CD4-positive, alpha-beta T cell treated with Interleukin-21 for 1 hour (primary cell): Measurements from ENCODE around the gene MOV10.
"Not testable (repeated sequence)": the region's sequence is repeated elsewhere in the genome, so short reads cannot be mapped to it uniquely, and the experiment has no call there.

Experiments used
- DNase-seq: peaks from one replicate; pipeline ENCODE4 v3.0.0-alpha.2; 2020

MOV10 gene

DNA sequence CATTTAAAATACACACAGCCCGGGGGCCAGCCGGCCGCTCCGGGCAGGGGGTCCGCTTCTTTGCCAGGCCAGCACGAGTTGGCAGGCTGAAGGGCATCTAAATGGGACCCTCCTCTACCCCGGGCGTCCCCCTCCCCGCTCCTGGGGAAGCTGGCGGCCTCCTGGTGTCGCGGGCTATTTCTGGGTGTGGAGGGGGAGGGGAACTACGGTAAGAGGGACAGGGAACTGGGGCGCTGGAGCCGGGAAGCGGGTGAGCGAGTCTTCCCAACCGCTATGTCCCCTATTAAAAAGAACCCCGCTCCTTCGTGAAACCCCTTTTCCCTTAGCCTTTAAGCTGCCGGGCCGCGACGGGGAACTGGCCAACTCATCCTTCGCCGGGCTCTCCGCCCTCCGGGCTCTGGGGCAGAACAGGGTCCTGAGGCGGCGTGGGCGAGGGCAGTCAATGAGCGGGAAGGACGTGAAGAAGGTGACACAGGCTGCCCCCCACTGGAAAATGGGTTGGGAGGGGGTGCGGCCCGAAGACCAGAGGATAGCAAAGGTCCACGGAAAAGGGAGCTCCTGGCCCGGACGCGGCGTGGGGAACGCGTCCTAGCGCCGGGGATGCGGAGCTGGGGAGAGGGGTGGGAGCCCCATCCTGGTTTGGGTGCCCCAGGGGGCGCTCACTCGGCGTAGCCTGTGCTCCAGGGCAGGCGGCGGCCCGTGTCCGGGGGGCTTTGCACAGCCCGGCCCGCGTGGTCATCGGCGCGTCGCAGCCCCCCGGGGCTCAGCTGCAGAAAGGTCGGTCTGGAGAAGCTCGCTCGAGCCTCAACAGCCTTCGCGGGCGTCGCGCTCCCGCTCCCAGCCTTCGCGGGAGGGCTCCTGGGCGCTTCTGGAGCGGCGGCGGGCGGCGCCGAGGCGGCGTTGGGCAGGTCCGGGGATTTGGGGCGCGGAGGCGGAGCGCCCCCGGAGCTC is 40.1 kb downstream of the MOV10 start:
- peak; percentile 10 for DNase-seq

DNA sequence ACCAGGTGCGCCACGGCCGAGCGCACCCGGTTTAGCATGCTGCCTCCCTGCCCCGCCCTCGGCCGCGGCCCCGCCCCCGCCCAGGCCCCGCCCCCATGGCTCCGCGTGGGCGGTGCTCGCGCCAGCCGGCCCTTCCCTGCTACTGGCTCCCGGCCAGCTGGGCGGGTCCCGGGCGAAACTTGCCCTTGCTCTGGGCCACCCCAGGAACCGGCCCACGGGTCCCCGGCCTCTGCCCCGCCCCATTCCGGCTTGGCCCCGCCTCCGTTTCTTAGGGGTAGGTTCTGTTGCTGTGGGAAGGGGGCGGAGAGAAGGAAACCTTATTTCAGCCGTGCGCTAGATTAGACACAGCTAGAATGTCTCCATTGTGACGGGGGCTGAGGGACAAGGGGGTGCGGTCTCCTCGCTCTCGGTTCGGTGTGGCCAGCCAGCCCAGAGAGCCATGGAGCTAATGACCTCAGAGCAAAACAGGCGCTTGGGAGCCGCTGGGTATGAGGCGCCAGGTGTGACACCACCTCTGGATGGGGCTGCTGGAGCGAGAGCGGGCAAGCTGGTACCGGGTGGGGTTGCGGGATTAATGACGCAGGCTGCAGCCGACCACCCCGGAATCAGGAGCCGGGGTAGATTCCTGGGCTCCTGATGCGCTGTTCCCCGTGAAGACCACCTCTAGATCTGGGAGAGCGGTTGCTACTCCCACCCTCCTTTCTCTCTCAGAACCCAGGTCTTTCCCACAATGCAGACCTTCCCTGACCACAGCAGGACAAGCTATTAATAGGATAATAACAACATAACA is 41.0 kb downstream of the MOV10 start, which contains the start of gene PPM1J:
PPM1J (minus strand) TSS at position 69 of the 790 bp plus-strand sequence; CDS start at position 38, 31 bp downstream.
- DNase-seq, result peak; percentile 99

DNA sequence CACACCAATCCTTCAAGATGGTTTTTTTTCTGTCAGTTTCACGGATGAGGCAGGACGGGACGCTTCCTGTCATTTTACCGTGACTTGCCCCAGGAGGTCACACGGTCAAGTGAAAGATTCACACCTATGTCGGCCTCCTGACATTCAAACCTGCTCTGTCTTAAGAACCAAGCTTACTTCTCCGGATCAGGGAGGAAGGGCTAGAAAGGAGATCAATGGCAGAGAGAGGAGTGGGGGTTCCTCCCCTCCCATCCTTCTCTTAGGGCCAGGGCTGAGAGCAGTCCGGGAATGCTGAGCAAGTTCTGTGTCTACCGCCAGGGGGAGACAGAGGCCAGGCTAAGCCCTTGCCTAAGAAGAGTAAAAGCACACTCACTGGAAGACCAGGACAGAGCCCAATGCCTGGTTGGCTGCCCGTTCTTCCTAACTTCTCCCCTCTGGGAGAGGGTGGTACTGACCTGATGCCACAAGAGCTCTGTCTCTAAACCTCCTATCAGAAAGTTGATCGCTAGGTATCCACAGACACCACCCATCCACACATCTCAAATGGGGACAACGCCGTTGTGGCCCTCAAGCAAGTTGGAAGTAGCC is 41.8 kb downstream of the MOV10 start:
- peak; percentile 81 for DNase-seq

DNA sequence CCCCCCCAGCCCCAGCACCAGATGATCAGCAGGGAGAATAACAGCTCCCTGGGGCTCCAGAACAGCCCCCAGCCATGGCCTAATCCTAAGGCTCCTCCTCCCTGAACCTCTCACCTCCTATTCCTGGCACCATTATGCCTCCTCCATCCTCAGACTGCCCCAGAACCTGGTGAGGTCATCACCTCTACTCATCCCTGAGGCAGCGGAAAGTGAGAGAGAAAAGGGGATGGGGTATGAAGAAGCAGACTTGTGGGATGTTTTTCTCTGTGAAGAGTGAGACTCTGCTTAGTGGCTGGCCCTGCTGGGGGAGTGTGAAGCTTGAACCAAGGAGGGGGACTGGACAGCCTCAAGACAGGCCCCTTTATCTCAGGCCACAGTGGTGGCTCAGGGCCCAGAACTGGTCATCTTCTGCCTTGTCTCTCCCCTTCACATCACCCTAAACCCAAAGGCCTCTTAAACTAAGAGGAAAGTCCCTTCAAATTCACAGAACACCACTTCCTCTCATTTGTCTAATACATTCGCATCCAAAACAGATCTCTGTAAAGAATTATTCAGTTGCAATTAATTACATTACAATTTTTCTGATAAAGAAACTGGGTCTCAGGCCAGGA is 42.9 kb downstream of the MOV10 start:
- DNase-seq, result no peak

DNA sequence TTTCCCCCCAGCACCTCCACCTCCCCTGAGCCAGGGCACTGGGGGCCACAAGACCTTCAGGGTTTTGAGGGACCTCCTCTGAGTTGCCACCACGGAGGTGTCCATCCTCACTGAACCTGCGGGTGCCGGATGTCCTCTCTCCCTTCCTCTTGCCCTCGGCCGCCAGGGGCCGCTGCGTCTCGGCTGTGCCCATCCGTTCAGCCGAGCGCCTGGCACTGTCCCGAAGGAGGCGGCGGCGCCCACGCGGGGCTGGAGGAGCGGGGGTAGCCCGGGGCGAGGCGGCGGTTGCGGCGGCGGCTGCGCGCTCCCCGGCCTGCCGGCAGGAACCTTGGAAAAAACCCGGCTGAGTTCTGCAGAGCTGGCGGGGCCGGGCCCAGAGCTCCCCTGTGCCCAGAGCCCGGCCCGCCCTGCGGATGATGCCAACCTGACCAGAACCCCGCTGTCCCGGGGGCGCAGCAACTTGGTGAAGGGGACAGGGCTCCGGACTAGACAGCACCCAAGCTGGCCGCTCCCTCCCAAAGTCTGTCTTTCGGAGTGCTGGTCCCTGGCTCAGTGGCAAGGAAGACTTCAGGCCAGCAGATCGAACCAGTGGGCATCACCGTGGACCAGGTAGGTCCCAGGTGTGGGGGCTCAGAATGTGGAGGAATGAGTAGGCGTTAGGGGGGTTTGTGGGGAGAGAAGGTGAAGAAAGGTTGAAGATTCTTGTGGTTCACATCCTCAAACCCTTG is 44.4 kb downstream of the MOV10 start:
- peak; percentile 74 for DNase-seq

DNA sequence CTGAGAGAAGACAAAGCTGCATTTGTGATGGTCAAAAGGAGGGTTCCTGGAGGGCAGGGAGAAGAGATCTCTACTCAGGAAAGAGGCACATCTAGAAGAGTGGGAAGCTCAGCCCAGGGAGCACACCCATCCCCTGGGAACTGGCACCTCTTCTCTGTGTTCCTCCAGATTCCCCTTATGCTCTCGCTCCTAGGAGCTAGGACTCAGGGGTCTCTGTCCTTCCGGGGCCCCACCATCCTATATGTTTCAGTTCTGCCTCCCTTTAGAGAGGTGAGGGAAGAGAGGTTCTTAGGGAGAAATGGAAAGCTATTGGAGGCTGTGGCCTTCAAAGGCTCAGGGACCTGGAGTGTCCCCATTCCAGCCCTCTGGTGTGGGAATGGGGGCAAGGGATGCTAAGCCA is 45.2 kb downstream of the MOV10 start:
- DNase-seq, result no peak

DNA sequence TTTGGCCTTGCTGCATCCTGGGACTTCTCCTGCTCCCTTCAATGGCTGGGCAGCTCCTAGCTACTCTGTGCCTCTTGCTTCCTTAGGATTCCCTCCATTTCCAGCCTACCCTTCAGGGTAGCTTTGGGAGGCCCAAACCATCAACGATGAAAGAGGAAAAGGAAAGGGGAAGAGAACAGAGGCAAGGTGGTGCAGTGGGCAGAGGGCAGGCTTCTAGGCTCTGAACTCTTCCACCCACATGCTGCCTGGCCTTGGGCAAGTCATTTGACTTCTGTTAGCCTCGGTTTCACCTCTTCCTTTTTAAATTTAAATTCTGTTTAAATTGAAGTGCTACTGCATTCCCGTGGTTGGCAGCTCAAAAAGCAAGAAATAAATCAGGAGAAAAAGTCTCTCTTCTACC is 46.3 kb downstream of the MOV10 start:
- DNase-seq, result no peak

DNA sequence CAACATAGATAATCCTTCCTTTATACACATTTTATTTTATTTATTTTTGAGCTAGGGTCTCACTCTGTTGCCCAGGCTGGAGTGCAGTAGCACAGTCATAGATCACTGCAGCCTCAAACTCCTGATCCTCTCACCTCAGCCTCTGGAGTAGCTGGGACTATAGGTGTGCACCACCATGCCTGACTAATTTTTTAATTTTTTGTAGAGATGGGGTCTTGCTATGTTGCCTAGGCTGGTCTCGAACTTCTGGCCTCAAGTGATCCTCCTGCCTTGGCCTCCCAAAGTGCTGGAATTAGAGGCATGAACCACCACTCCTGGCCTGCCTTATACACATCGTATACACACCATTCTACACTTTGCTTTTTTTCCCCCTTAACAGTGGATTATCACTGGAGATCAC is 46.8 kb downstream of the MOV10 start:
- DNase-seq, result not testable (repeated sequence)

DNA sequence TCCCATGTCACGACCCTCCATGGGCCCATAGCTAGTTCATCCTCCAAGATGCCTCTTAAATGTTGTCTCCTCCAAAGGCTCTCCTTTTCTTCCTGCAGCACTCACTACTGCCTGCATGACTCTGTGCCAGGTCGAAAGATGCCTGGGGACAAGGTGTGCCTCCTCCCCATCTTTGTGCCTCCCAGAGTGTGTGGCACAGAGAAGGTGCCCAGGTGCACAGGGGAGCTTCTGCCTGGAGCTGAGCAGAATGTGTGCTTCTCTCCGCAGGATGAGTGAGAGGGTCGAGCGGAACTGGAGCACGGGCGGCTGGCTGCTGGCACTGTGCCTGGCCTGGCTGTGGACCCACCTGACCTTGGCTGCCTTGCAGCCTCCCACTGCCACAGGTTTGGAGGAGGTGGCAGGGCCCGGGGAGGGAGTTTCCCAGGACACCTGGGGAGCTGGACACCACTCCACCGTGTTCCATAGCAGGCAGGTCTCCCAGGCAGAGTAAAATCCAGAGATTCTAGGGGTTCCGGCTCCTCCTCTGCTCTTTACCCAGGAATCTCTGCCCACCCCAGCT is 47.6 kb downstream of the MOV10 start:
- DNase-seq, result no peak

DNA sequence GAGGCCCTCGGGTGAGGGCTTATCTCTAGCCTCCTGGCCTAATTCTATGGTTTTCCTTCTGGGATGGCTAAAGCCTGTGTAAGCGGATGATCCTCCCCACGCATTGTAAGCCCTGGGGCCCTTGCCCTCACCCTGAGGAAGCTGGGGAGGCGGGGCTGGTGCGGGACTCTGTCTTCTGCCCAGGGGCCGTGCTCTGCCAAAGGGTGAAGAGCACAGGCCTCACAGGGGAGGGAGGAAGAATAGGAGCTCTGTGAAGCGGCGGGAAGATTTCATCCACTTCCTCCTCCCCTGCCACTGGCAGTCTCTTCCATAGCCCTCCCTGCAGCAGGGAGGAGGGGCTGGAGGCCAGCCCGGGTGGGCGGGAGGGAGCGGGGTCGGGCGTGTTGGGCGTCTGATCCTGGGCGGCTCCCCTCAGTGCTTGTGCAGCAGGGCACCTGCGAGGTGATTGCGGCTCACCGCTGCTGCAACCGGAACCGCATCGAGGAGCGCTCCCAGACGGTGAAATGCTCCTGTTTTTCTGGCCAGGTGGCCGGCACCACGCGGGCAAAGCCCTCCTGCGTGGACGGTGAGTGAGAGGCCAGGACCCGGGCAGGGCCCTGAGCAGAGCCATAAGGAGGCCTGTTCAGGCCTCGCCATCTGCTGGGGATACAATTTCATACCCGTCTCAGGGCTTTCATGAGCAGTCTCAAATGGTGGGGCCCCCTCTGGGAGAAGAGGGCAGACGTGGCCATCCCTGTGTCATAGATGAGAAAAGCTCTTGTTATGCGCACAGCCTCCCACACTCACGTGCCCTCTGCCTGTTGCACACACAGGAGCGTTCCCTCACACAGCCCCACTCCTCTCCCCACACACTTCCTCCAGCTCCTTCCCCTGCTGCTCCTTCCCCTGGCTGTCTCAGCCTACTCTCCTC is 48.4 kb downstream of the MOV10 start:
- no peak for DNase-seq

DNA sequence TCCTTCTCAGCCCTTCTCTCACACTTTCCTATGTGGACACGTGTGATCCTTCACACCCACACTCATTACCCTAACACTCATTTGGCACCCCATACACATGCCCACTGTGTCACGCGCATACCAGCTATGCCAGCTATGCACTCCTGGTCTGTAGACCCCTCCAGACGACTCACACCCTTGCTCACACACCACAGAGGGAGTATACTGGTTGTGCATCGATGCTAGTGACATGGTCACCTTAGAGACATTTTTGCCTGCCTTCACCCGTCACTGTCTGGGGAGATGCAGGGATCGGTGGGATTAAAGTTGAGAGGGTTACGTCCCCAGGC is 49.0 kb downstream of the MOV10 start:
- DNase-seq, result no peak

DNA sequence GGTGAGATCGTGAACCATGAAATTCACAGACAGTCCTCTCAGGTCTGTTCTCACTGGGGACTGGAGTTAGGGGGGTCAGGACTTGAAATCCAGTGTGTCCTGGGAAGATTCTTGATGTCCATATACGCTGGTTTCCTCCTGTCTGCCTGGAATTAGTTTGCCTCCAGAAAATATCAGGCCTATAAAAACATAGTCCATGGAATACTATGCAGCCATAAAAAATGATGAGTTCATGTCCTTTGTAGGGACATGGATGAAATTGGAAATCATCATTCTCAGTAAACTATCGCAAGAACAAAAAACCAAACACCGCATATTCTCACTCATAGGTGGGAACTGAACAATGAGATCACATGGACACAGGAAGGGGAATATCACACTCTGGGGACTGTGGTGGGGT is 49.8 kb downstream of the MOV10 start:
- DNase-seq, result not testable (repeated sequence)

DNA sequence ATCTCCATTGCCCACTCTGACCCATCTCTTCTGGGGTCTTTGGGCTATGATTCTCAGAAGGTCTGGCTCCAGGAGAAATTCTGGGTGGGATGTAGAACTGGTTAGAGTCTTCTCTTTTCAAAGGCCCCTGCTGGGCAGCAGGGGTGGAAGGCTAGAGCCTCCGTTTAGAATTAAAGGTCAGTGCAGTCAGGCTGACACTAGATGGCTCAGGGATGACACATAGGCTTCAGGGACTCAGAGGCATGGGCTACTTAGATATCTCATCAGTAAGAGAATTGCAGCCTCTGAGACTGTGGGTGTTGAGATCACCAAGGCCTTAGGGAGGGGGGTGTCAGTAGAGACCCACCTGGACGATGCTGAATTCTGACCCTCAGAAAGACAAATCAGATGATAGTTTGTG is 53.3 kb downstream of the MOV10 start:
- no peak for DNase-seq

DNA sequence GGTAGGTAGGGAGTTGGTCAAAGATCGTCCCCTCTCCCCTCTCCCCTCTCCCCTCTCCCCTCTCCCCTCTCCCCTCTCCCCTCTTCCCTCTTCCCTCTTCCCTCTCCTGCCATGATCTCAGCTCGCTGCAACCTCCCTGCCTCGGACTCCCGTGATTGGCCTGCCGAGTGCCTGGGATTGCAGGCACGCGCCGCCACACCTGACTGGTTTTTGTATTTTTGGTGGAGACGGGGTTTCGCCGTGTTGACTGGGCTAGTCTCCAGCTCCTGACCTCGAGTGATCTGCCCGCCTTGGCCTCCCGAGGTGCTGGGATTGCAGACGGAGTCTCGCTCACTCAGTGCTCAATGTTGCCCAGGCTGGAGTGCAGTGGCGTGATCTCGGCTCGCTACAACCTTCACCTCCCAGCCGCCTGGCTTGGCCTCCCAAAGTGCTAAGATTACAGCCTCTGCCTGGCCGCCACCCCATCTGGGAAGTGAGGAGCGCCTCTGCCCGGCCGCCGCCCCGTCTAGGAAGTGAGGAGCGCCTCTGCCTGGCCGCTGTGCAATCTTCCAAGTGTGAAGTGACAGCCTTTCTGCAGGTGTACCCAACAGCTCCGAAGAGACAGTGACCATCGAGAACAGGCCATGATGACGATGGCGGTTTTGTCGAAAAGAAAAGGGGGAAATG is 54.0 kb downstream of the MOV10 start:
- not testable (repeated sequence) for DNase-seq

DNA sequence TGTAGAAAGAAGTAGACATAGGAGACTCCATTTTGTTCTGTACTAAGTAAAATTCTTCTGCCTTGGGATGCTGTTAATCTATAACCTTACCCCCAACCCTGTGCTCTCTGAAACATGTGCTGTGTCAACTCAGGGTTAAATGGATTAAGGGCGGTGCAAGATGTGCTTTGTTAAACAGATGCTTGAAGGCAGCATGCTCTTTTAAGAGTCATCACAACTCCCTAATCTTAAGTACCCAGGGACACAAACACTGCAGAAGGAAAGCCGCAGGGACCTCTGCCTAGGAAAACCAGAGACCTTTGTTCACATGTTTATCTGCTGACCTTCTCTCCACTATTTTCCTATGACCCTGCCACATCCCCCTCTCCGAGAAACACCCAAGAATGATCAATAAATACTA is 54.6 kb downstream of the MOV10 start:
- DNase-seq, result not testable (repeated sequence)

DNA sequence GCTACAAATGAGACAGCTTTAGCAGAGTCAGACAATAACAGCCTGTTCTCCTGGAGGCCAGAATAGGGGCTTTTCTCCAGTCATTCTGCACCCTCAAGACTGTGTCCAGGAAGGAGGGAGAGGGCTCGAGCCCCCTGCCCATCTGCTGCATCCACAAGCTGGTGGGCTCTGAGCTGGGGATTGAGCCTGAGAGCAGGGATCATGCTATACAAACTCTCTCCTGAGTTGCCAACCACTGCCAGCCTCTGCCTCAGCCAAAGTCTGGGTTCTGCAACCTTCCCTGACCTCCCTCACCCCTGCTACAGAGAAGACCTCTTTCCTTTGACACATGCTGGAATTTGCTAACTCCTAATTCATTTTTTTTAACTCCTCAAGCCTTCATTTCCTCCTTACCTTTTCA is 55.5 kb downstream of the MOV10 start:
- no peak for DNase-seq

DNA sequence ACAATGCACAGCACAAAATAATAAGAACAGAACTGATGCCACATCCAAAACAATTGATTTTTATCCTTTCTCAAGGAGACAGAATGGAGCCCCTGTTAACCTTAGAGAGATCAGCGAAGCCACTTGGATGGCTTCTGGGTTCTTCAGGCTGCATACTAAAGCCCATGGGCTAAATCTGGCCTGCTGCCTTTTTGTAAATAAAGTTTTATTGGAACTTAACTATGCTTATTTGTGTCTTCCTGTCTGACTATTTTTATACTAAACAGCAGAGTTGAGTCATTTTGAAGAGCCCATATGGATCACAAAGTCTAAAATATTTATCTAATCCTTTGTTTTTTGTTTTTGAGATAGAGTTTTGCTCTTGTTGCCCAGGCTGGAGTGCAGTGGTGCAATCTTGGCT is 57.0 kb downstream of the MOV10 start:
- no peak for DNase-seq

DNA sequence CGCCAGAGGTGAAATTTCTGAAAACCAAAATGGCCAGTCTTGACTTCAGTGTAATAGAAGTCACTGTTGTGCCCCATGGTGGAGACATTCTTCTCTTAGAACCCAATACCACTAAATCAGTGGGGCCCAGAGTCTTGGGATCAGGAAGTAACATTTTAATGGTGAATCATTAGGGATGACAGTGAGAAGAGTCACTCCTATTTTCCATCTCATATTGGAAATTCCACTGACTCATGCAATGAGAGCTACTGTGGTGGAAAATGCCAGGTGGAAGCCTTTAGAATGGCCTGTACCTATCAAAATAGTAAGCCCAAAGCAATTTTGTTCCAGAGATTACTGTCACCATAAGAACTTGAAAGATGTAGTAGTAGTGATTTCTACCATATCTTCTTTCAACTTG is 61.3 kb downstream of the MOV10 start:
- no peak for DNase-seq

DNA sequence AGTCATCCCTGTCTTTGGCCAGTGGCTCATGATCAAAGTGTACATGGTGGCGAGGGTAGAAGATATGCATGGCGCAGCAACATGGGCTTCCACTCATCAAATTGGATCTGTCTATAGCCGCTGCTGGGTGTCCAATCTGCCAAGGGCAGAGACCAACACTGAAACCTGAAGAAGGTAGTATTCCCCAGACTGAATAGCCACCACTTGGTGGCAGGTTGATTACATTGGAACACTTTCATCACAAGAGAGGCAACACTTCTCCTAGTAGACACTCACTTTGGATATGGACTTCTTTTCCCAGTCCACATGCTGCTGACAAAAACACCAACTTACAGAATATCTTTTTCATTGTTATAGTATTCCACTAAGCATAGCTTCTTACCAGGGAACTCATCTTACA is 63.1 kb downstream of the MOV10 start:
- DNase-seq, result no peak
